Measurements from ENCODE around the gene HSD17B4.

The HSD17B4 gene

GRCh38 chr5:119452373-119453039 is at the start of gene HSD17B4:
TSS of gene HSD17B4 (plus strand) at chr5:119452497. CDS start at chr5:119452576, 79 bp downstream.
- TF ChIP-seq EZH2phosphoT487 (IDR thresholded peaks at IDR 0.05; ENCODE audit: borderline replicate concordance, low read length) (no peak), CTCF (IDR thresholded peaks at IDR 0.05; ENCODE audit: low read depth, low read length, poor library complexity, severe bottlenecking) (no peak)
- Histone ChIP-seq H3F3A (ENCODE audit: control insufficient read depth, insufficient read depth) (no peaks in the 10 kb centered on the region; the same call in 1 of the 2 replicates), H3K4me2 (ENCODE audit: low read length) (peak within 1 kb of the TSS; percentile 89), H3K27me3 (ENCODE audit: control insufficient read depth, low read length) (no peaks in the 10 kb centered on the region), H3K4me1 (ENCODE audit: control insufficient read depth, low read length) (peaks cover 21% of the 10 kb centered on the region), H3K9me3 (ENCODE audit: control insufficient read depth, insufficient read depth, low read length) (0 out of 2 replicates have a peak, but pooled peaks cover 4% of the 10 kb centered on the region), H3K27ac (ENCODE audit: low read depth, low read length) (peak within 1 kb of the TSS; percentile 33; the same call in 1 of the 2 replicates), H3K9me2 (replicated peaks; ENCODE audit: control insufficient read depth, low read length) (no peaks in the 10 kb centered on the region), H3K79me2 (ENCODE audit: control insufficient read depth, low read length) (peaks cover 10% of the 10 kb centered on the region), H3K36me3 (ENCODE audit: control insufficient read depth, low read length) (no peaks in the 10 kb centered on the region), H4K20me1 (ENCODE audit: control insufficient read depth, insufficient read depth, low read depth, low read length) (no peaks in the 10 kb centered on the region), H3K4me3 (ENCODE audit: low read length) (peak within 1 kb of the TSS; percentile 96)

- H3K27ac ChIP-seq (ENCODE audit: low read depth, low read length) = no peak overlapping the region
- no peak overlapping the region for H3K4me2 ChIP-seq (ENCODE audit: low read length)
- H3K36me3 ChIP-seq (ENCODE audit: control insufficient read depth, low read length) = no peaks in the 10 kb centered on the region
- H3K27me3 ChIP-seq (ENCODE audit: control insufficient read depth, low read length) = no peaks in the 10 kb centered on the region
- peaks cover 51% of the 10 kb centered on the region for H3K4me1 ChIP-seq (ENCODE audit: control insufficient read depth, low read length)
- no peaks in the 10 kb centered on the region for H3K79me2 ChIP-seq (ENCODE audit: control insufficient read depth, low read length)
- no peaks in the 10 kb centered on the region for H4K20me1 ChIP-seq (ENCODE audit: control insufficient read depth, insufficient read depth, low read depth, low read length)
- H3F3A ChIP-seq (ENCODE audit: control insufficient read depth, insufficient read depth) = no peaks in the 10 kb centered on the region
- no peak for TF ChIP-seq EZH2phosphoT487 (IDR thresholded peaks at IDR 0.05; ENCODE audit: borderline replicate concordance, low read length)
- no peak for TF ChIP-seq CTCF (IDR thresholded peaks at IDR 0.05; ENCODE audit: low read depth, low read length, poor library complexity, severe bottlenecking)
- no peaks in the 10 kb centered on the region for H3K9me2 ChIP-seq (replicated peaks; ENCODE audit: control insufficient read depth, low read length)
- H3K9me3 ChIP-seq (ENCODE audit: control insufficient read depth, insufficient read depth, low read length) = no peaks in the 10 kb centered on the region
- H3K4me3 ChIP-seq (ENCODE audit: low read length) = no peak overlapping the region
Measured at GRCh38 chr5:119402555-119402954, 49.7 kb upstream of the HSD17B4 start.

GRCh38 chr5:119404033-119404432 is 48.3 kb upstream of the HSD17B4 start:
- Histone ChIP-seq H3K36me3 (ENCODE audit: control insufficient read depth, low read length) (no peaks in the 10 kb centered on the region), H3K4me2 (ENCODE audit: low read length) (peak overlapping the region; percentile 47)

More at GRCh38 chr5:119404033-119404432, 48.3 kb upstream of the HSD17B4 start:
- Histone ChIP-seq H3F3A (ENCODE audit: control insufficient read depth, insufficient read depth) (no peaks in the 10 kb centered on the region), H3K4me3 (ENCODE audit: low read length) (peak overlapping the region; percentile 8; the same call in 1 of the 2 replicates), H4K20me1 (ENCODE audit: control insufficient read depth, insufficient read depth, low read depth, low read length) (no peaks in the 10 kb centered on the region), H3K27ac (ENCODE audit: low read depth, low read length) (no peak overlapping the region), H3K27me3 (ENCODE audit: control insufficient read depth, low read length) (peaks cover 2% of the 10 kb centered on the region; the same call in 1 of the 2 replicates), H3K9me3 (ENCODE audit: control insufficient read depth, insufficient read depth, low read length) (no peaks in the 10 kb centered on the region), H3K4me1 (ENCODE audit: control insufficient read depth, low read length) (peaks cover 37% of the 10 kb centered on the region), H3K9me2 (replicated peaks; ENCODE audit: control insufficient read depth, low read length) (no peaks in the 10 kb centered on the region), H3K79me2 (ENCODE audit: control insufficient read depth, low read length) (no peaks in the 10 kb centered on the region)
- TF ChIP-seq CTCF (IDR thresholded peaks at IDR 0.05; ENCODE audit: low read depth, low read length, poor library complexity, severe bottlenecking) = no peak
- no peak for TF ChIP-seq EZH2phosphoT487 (IDR thresholded peaks at IDR 0.05; ENCODE audit: borderline replicate concordance, low read length)
